Neural progenitor cell (in vitro differentiated cells): ENCODE data around the gene ADTRP. TPM values are rescaled to one million over a fixed set of nuclear protein-coding genes. Genes with fewer than 3 reads are reported as not detected.

Experiments used
- DNase-seq: peaks from one replicate; pipeline ENCODE4 v3.0.0-alpha.2; 2016; ENCODE audit warnings: low spot score
- H2AFZ ChIP-seq: fragments of 200-600 bp; sonication (generic); replicated peaks from 2 replicates; pipeline ENCODE4 v1.6.1; 2016; ENCODE audit warnings: antibody characterized with exemption
- H3F3A ChIP-seq: fragments of 200-600 bp; sonication (generic); 2 replicates; pipeline ENCODE4 v1.6.1; 2016; ENCODE audit warnings: antibody characterized with exemption, low read depth
- H3K27ac ChIP-seq: fragments of 200-600 bp; sonication (generic); 2 replicates; pipeline ENCODE4 v1.5.1; 2016; ENCODE audit warnings: mild to moderate bottlenecking
- H3K27me3 ChIP-seq: fragments of 200-600 bp; sonication (generic); 2 replicates; pipeline ENCODE4 v1.6.1; 2016; ENCODE audit warnings: mild to moderate bottlenecking, moderate library complexity
- H3K36me3 ChIP-seq: fragments of 200-600 bp; sonication (generic); 2 replicates; pipeline ENCODE4 v1.5.1; 2016
- H3K4me1 ChIP-seq: fragments of 200-600 bp; sonication (generic); 2 replicates; pipeline ENCODE4 v1.6.1; 2016; ENCODE audit warnings: mixed run types
- H3K4me2 ChIP-seq: fragments of 200-600 bp; sonication (generic); 2 replicates; pipeline ENCODE4 v1.6.1; 2016
- H3K4me3 ChIP-seq: fragments of 200-600 bp; sonication (generic); 2 replicates; pipeline ENCODE4 v1.5.1; 2016
- H3K79me2 ChIP-seq: fragments of 200-600 bp; sonication (generic); 2 replicates; pipeline ENCODE4 v1.6.1; 2016; ENCODE audit warnings: low read depth
- H3K9ac ChIP-seq: fragments of 200-600 bp; sonication (generic); 2 replicates; pipeline ENCODE4 v1.6.1; 2016
- H3K9me3 ChIP-seq: fragments of 200-600 bp; sonication (generic); 2 replicates; pipeline ENCODE4 v1.5.1; 2016; ENCODE audit warnings: low read depth
- H4K20me1 ChIP-seq: fragments of 200-600 bp; sonication (generic); 2 replicates; pipeline ENCODE4 v1.6.1; 2016; ENCODE audit warnings: low read depth
- H3K27ac Mint-ChIP-seq: 3 replicates; pipeline ENCODE4 v1.8.0; 2021; ENCODE audit warnings: mixed read lengths
- H3K27me3 Mint-ChIP-seq: 2 replicates; pipeline ENCODE4 v1.8.0; 2022; ENCODE audit warnings: low read depth, mild to moderate bottlenecking, inconsistent platforms, moderate library complexity, mixed read lengths; ENCODE audit not compliant: insufficient read depth
- H3K36me3 Mint-ChIP-seq: 3 replicates; pipeline ENCODE4 v1.8.0; 2021; ENCODE audit warnings: mixed read lengths
- H3K4me1 Mint-ChIP-seq: 3 replicates; pipeline ENCODE4 v1.8.0; 2021; ENCODE audit warnings: mixed read lengths
- H3K4me3 Mint-ChIP-seq: 3 replicates; pipeline ENCODE4 v1.8.0; 2021; ENCODE audit warnings: mild to moderate bottlenecking, moderate library complexity, mixed read lengths
- H3K9me3 Mint-ChIP-seq: 3 replicates; pipeline ENCODE4 v1.8.0; 2020; ENCODE audit warnings: mixed read lengths
- EZH2 ChIP-seq: fragments of 200-600 bp; sonication (generic); IDR thresholded peaks from 2 replicates; pipeline ENCODE4 v1.6.1; 2017; ENCODE audit warnings: antibody characterized with exemption, mild to moderate bottlenecking, moderate library complexity
- EZH2phosphoT487 ChIP-seq: fragments of 200-600 bp; sonication (generic); IDR thresholded peaks from 2 replicates; pipeline ENCODE4 v1.6.1; 2017; ENCODE audit warnings: antibody characterized with exemption
- total RNA-seq: library from RNA; depleted of rRNA; stranded (reverse); fragments of >200 nt; gene quantifications from 2 replicates; pipeline ENCODE4 v1.2.3, GENCODE V29; 2015; ENCODE audit warnings: low replicate concordance
- TF ChIP-seq, protein P1 (sequence below): fragments of 200-600 bp; sonication (generic); IDR thresholded peaks from 2 replicates; pipeline ENCODE4 v1.5.1; 2017; ENCODE audit warnings: antibody characterized with exemption, mild to moderate bottlenecking

The ADTRP gene
- total RNA-seq, 1 donor from 2014 or later, result not detected

DNA sequence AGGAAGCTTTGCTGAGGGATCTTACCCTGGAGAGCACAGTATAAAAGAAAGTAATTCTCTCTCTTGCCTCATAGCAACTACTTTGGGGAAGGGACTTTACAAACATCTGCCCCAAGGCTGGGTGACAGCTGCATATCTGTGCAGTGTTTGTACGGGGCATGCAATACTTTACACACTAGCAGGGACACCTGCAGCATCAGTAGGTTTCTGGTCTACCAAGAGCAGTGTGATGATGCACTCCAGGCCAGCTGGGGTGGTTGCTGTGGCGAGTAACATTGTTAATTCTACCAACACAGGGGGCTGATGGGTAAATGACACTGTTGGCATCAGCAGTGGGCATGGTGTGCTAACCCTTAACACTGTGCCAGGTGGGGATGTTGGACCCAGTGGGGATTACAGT, 48.0 kb downstream of the ADTRP start:
- Histone ChIP-seq H3K9me3 (no peaks in the 10 kb centered on the region), H3K27ac (no peak overlapping the region), H2AFZ (no peak overlapping the region), H3K9ac (no peak overlapping the region), H3K36me3 (no peaks in the 10 kb centered on the region), H3K4me2 (no peak overlapping the region), H3K4me3 (no peak overlapping the region), H3F3A (no peaks in the 10 kb centered on the region), H3K79me2 (no peaks in the 10 kb centered on the region), H4K20me1 (no peaks in the 10 kb centered on the region), H3K4me1 (peaks cover 16% of the 10 kb centered on the region), H3K27me3 (no peaks in the 10 kb centered on the region)
- TF ChIP-seq, protein P1, sequence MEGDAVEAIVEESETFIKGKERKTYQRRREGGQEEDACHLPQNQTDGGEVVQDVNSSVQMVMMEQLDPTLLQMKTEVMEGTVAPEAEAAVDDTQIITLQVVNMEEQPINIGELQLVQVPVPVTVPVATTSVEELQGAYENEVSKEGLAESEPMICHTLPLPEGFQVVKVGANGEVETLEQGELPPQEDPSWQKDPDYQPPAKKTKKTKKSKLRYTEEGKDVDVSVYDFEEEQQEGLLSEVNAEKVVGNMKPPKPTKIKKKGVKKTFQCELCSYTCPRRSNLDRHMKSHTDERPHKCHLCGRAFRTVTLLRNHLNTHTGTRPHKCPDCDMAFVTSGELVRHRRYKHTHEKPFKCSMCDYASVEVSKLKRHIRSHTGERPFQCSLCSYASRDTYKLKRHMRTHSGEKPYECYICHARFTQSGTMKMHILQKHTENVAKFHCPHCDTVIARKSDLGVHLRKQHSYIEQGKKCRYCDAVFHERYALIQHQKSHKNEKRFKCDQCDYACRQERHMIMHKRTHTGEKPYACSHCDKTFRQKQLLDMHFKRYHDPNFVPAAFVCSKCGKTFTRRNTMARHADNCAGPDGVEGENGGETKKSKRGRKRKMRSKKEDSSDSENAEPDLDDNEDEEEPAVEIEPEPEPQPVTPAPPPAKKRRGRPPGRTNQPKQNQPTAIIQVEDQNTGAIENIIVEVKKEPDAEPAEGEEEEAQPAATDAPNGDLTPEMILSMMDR, result no peak
- TF ChIP-seq EZH2 (no peak), EZH2phosphoT487 (no peak)
- Mint-ChIP-seq H3K27me3 (peaks cover 9% of the 10 kb centered on the region), H3K9me3 (no peaks in the 10 kb centered on the region), H3K4me3 (no peak overlapping the region), H3K36me3 (no peaks in the 10 kb centered on the region), H3K27ac (no peak overlapping the region), H3K4me1 (peaks cover 16% of the 10 kb centered on the region)
- no peak for DNase-seq

DNA sequence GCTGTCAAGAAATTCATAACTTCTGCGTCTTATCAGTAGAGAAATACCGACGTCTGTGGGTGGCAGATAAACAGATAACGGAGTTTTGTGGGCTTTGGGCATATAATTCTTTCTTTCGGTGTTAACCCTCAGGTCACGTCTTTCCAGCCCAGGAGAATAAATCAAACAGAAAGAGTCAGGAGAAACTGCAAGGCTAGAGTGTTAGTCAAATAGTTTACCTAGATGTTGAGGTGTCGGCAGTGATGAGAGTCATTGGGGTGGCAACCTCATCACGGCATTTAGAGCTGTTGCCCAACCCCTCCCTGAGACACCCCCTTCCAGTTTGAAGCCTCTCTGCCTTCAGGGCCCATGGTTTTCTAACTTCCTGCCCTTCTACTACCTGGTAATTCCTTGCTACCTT, 49.5 kb downstream of the ADTRP start:
- H3K4me1 Mint-ChIP-seq, result peaks cover 8% of the 10 kb centered on the region
- Histone ChIP-seq H3K4me1 (peaks cover 10% of the 10 kb centered on the region), H3F3A (no peaks in the 10 kb centered on the region), H3K4me3 (no peak overlapping the region), H3K27ac (no peak overlapping the region), H4K20me1 (no peaks in the 10 kb centered on the region), H3K79me2 (no peaks in the 10 kb centered on the region), H3K9me3 (no peaks in the 10 kb centered on the region), H3K4me2 (no peak overlapping the region), H2AFZ (peak overlapping the region; percentile 13), H3K27me3 (no peaks in the 10 kb centered on the region), H3K36me3 (no peaks in the 10 kb centered on the region), H3K9ac (no peak overlapping the region)
- no peaks in the 10 kb centered on the region for H3K9me3 Mint-ChIP-seq
- no peak overlapping the region for H3K27ac Mint-ChIP-seq
- H3K4me3 Mint-ChIP-seq, result no peak overlapping the region
- DNase-seq, result no peak
- no peaks in the 10 kb centered on the region for H3K36me3 Mint-ChIP-seq
- H3K27me3 Mint-ChIP-seq, result peaks cover 9% of the 10 kb centered on the region
- TF ChIP-seq, protein P1, result no peak
- TF ChIP-seq EZH2phosphoT487 (no peak), EZH2 (no peak)

DNA sequence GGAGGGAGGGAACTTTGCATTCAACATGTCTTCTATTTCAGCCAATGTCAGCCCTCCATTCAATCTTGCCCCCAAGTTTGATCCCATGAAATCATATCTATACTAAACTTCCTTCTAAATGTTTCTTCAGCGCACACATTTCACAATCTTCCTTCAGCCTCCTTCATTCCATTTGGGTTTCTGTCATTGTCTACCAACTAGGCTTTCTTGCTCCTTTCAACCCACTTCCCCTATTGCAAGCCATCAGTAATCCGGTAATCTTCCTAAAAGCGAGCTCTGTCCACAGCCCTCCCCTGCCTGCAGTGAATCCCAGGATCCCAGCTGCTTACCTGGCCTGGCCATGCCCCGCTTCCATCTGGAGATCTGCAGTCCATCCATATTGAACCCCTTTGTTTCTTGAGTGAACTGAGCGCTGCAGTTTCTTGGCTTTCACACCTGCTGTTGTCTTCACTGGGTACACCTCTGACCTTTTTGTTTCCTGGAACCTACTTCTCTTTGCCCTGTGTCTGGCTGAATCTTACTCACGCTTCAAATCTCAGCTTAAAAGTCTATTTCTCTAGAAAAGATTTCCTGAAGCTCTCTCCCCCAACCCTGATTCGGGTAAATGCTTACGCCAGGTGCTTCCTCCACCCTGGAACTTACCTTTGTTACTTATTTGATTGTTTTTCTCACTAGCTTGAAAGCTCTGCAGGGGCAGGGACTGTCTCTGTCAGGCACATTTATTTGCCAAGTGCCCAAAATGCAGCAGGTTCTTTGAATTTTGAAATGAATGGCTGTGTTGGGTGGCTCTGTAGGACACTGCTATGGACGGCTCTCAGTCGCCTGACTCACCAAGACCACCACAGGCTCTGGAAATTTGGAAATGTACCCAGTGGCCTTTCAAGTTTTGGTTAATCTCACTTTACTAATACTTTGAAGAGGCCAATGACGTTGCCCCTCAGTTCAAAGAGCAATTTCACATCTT, 50.3 kb downstream of the ADTRP start:
- no peak overlapping the region for H3K4me3 Mint-ChIP-seq
- H3K4me2 ChIP-seq, result no peak overlapping the region
- no peak overlapping the region for H3K27ac Mint-ChIP-seq
- H3K4me1 Mint-ChIP-seq, result peaks cover 8% of the 10 kb centered on the region
- no peaks in the 10 kb centered on the region for H3K9me3 ChIP-seq
- DNase-seq, result no peak
- H4K20me1 ChIP-seq, result no peaks in the 10 kb centered on the region
- peak overlapping the region; percentile 13 for H2AFZ ChIP-seq
- H3K4me1 ChIP-seq, result peaks cover 10% of the 10 kb centered on the region
- H3K9me3 Mint-ChIP-seq, result no peaks in the 10 kb centered on the region
- H3K9ac ChIP-seq, result no peak overlapping the region
- H3K36me3 Mint-ChIP-seq, result no peaks in the 10 kb centered on the region
- no peak overlapping the region for H3K27ac ChIP-seq
- H3K27me3 Mint-ChIP-seq, result peaks cover 9% of the 10 kb centered on the region
- no peak overlapping the region for H3K4me3 ChIP-seq
- no peaks in the 10 kb centered on the region for H3K79me2 ChIP-seq
- H3F3A ChIP-seq, result no peaks in the 10 kb centered on the region
- no peaks in the 10 kb centered on the region for H3K27me3 ChIP-seq
- TF ChIP-seq, protein P1, result no peak
- TF ChIP-seq EZH2, result no peak
- no peak for TF ChIP-seq EZH2phosphoT487
- no peaks in the 10 kb centered on the region for H3K36me3 ChIP-seq
